Measurements from ENCODE around the gene MASP2.

DNA sequence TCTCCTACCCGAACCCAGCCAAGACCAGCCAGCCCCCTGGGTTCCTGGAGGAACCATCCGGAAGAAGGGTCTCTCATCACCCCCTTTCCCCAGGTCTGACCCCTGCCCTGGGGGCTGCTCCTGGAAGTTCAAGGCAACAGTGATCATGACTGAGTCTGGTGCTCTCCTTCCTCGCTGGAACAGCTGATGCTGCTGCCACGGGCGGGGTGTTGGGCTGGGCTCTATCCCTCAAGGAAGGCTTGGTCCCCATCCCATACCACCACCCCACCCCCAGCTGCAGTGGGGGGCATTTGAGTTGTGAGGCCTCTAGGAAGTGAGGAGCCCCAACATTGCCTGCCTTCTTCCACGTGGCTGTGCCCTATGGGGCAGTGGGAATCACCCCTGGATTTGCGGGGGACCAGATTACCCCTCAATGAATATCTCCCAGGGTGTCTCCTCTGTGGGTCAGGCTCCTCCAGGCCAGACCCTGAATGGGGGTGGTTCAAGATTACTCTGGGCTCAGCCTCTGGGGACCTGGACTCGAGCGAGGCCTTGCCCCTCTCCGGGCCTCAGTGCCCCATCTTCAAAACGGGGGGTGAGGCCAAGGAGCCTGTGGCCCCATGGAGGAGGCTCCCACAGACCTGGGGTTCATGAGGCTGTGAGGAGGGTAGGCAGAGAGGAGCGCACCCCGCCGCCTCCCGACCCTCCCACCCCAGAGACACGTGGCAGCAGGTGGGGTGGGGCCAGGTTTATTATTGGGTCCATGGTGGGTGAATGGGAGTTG lies 2.8 kb downstream of the MASP2 start:
- TF ChIP-seq, protein P1, sequence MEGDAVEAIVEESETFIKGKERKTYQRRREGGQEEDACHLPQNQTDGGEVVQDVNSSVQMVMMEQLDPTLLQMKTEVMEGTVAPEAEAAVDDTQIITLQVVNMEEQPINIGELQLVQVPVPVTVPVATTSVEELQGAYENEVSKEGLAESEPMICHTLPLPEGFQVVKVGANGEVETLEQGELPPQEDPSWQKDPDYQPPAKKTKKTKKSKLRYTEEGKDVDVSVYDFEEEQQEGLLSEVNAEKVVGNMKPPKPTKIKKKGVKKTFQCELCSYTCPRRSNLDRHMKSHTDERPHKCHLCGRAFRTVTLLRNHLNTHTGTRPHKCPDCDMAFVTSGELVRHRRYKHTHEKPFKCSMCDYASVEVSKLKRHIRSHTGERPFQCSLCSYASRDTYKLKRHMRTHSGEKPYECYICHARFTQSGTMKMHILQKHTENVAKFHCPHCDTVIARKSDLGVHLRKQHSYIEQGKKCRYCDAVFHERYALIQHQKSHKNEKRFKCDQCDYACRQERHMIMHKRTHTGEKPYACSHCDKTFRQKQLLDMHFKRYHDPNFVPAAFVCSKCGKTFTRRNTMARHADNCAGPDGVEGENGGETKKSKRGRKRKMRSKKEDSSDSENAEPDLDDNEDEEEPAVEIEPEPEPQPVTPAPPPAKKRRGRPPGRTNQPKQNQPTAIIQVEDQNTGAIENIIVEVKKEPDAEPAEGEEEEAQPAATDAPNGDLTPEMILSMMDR (conservative IDR thresholded peaks at IDR 0.05 in 1 of 2, IDR thresholded peaks at IDR 0.05 in 1 of 2; ENCODE audit: low read depth in 1 of 2, low read length in 2 of 2), result no peak
- no peak for TF ChIP-seq EZH2 (IDR thresholded peaks at IDR 0.05; ENCODE audit: low read length, missing control alignments)

All from fibroblast of lung (primary cell).